Measurements from ENCODE around the gene PTRH1. TPM values are rescaled to one million over a fixed set of nuclear protein-coding genes. Genes with fewer than 3 reads are reported as not detected.
A peak's percentile ranks its signal among the peaks of the same experiment; 100 is the strongest.

The PTRH1 gene
- total RNA-seq, 1 experiment from 2014 or later = 21.8 TPM

GRCh38 chr9:127720031-127720864, 4.8 kb upstream of the PTRH1 start:
- intact Hi-C loops (cut with micrococcal nuclease) = loop anchor here (5.0 kb wide), 2 partner anchors 108 to 198 kb away; partner anchors contain the start of gene STXBP1

More at GRCh38 chr9:127720031-127720864, 4.8 kb upstream of the PTRH1 start:
- Histone ChIP-seq H3K9me2 (ENCODE audit: insufficient read depth) (no peaks in the 10 kb centered on the region), H3K36me3 (ENCODE audit: control insufficient read depth in 1 of 2, insufficient read depth in 2 of 2, low read length in 2 of 2) (no peaks in the 10 kb centered on the region), H3K27me3 (ENCODE audit: insufficient read depth, low read length) (no peaks in the 10 kb centered on the region), H3K9ac (ENCODE audit: low read length) (no peak overlapping the region), H4K20me1 (ENCODE audit: insufficient read depth) (no peaks in the 10 kb centered on the region), H3K4me1 (ENCODE audit: control insufficient read depth in 1 of 2, insufficient read depth in 2 of 2, low read length in 2 of 2) (peaks cover 48 to 61% of the 10 kb centered on the region in 2 experiments), H2AFZ (ENCODE audit: low read depth, low read length, poor library complexity, severe bottlenecking) (no peak overlapping the region), H3K27ac (ENCODE audit: low read depth, low read length) (0 out of 2 replicates have a peak overlapping the region, but pooled peaks have one; percentile 93), H3K4me2 (ENCODE audit: low read length) (peak overlapping the region; percentile 86), H3K4me3 (replicated peaks in 1 of 2; ENCODE audit: low read depth in 1 of 2, low read length in 2 of 2) (no peak overlapping the region), H3K79me2 (ENCODE audit: insufficient read depth, low read length) (no peaks in the 10 kb centered on the region), H3K9me3 (ENCODE audit: control insufficient read depth in 1 of 2, insufficient read depth in 1 of 2, low read depth in 1 of 2, low read length in 2 of 2) (no peaks in the 10 kb centered on the region)
- ChIA-PET CTCF (interaction anchor here (1.0 kb wide), 1 partner anchor 15 kb away, joined by 3 read pairs; the partner anchor contains the start of gene TOR2A), POLR2A (interaction anchor here (0.6 kb wide), 1 partner anchor 318 kb away, joined by 3 read pairs; no protein-coding TSS in a partner anchor), RAD21 (ENCODE audit: low non-redundant PET in 1 of 2, low total read pairs in 2 of 2, uncharacterized antibody in 2 of 2, unreplicated experiment in 2 of 2) (no interaction called here)
- no peak for ATAC-seq
- TF ChIP-seq SP1 (IDR thresholded peaks at IDR 0.05; ENCODE audit: low read depth) = no peak
- TF ChIP-seq REST (IDR thresholded peaks at IDR 0.05; ENCODE audit: low read depth) = no peak
- TF ChIP-seq YY1 (IDR thresholded peaks at IDR 0.05; ENCODE audit: extremely low read depth, insufficient replicate concordance, low read depth, low read length) = no peak
- TF ChIP-seq ZBTB33 (IDR thresholded peaks at IDR 0.05; ENCODE audit: extremely low read depth, insufficient replicate concordance, low read length) = no peak
- no peak for TF ChIP-seq SIN3A (IDR thresholded peaks at IDR 0.05; ENCODE audit: low read depth)
- no peak for TF ChIP-seq MAX (IDR thresholded peaks at IDR 0.05)
- no peak for TF ChIP-seq EZH2phosphoT487 (IDR thresholded peaks at IDR 0.05; ENCODE audit: borderline replicate concordance)
- TF ChIP-seq FOSL1 (IDR thresholded peaks at IDR 0.05; ENCODE audit: low read depth) = no peak
- no peak for DNase-seq (ENCODE audit: low read depth, low spot score)
- no TSS peak for BruUV-seq (replicated peaks)
